OCI-LY3 (cell line): Measurements from ENCODE around the gene MGAT5B.
"Not testable (repeated sequence)": the region's sequence is repeated elsewhere in the genome, so short reads cannot be mapped to it uniquely, and the experiment has no call there.

ENCODE experiments used
- H2AFZ ChIP-seq: fragments of 200-600, 300-600 bp; shearing (Covaris generic); 2 replicates; pipeline ENCODE4 v1.6.0; 2014; ENCODE audit warnings: antibody characterized with exemption, low read depth, low read length
- H3K27ac ChIP-seq: fragments of 200-600, 300-600 bp; sonication (generic); 2 replicates; pipeline ENCODE4 v1.5.1; 2014; ENCODE audit warnings: mild to moderate bottlenecking, low read length, moderate library complexity, mixed read lengths
- H3K27me3 ChIP-seq: fragments of 200-600, 300-600 bp; sonication (generic); 2 replicates; pipeline ENCODE4 v1.6.1; 2014; ENCODE audit warnings: low read depth, low read length, mixed read lengths
- H3K36me3 ChIP-seq: fragments of 200-600, 300-600 bp; sonication (generic); replicated peaks from 2 replicates; pipeline ENCODE3; 2014; ENCODE audit warnings: low read depth, low read length, mixed read lengths
- H3K4me1 ChIP-seq: fragments of 300-600, 200-600 bp; sonication (generic); 2 replicates; pipeline ENCODE4 v1.6.1; 2014; ENCODE audit warnings: low read length, mixed read lengths
- H3K4me2 ChIP-seq: fragments of 200-600, 300-600 bp; sonication (generic); 2 replicates; pipeline ENCODE4 v1.6.1; 2014; ENCODE audit warnings: low read length, mixed read lengths
- H3K4me3 ChIP-seq: fragments of 300-600, 200-600 bp; sonication (generic); 2 replicates; pipeline ENCODE4 v1.5.1; 2014; ENCODE audit warnings: antibody characterized with exemption, mild to moderate bottlenecking, low read length, moderate library complexity
- H3K79me2 ChIP-seq: fragments of 300-600, 200-600 bp; shearing (Covaris generic); 2 replicates; pipeline ENCODE4 v1.6.1; 2014; ENCODE audit warnings: mild to moderate bottlenecking, low read length, mixed read lengths
- H3K9ac ChIP-seq: fragments of 300-600, 200-600 bp; shearing (Covaris generic); 2 replicates; pipeline ENCODE4 v1.6.0; 2014; ENCODE audit warnings: mild to moderate bottlenecking, low read length, moderate library complexity
- H3K9me3 ChIP-seq: fragments of 200-600, 300-600 bp; shearing (Covaris generic); 2 replicates; pipeline ENCODE4 v1.6.1; 2014; ENCODE audit warnings: low read length, mixed read lengths; ENCODE audit not compliant: insufficient read depth
- H4K20me1 ChIP-seq: fragments of 200-600, 300-600 bp; sonication (generic); 2 replicates; pipeline ENCODE4 v1.6.1; 2016; ENCODE audit warnings: low read length, mixed read lengths; ENCODE audit not compliant: insufficient read depth
- CTCF ChIP-seq: fragments of 200-600, 300-600 bp; sonication (generic); IDR thresholded peaks from 2 replicates; pipeline ENCODE4 v1.5.1; 2014; ENCODE audit warnings: antibody characterized with exemption, low read length, low read depth
- EZH2phosphoT487 ChIP-seq: fragments of 200-600 bp; shearing (Covaris generic); IDR thresholded peaks from 2 replicates; pipeline ENCODE4 v1.6.1; 2018; ENCODE audit warnings: antibody characterized with exemption, mixed run types, low read depth

MGAT5B gene

GRCh38 chr17:76973040-76973439, 104.8 kb downstream of the MGAT5B start:
- Histone ChIP-seq H3K27me3 (peaks cover 20% of the 10 kb centered on the region), H4K20me1 (no peaks in the 10 kb centered on the region), H3K27ac (no peak overlapping the region), H3K9me3 (peaks cover 4% of the 10 kb centered on the region; the same call in 1 of the 2 replicates), H3K4me1 (peaks cover 11% of the 10 kb centered on the region), H2AFZ (no peak overlapping the region), H3K36me3 (no peaks in the 10 kb centered on the region), H3K9ac (no peak overlapping the region), H3K4me2 (no peak overlapping the region), H3K4me3 (no peak overlapping the region), H3K79me2 (no peaks in the 10 kb centered on the region)
- TF ChIP-seq CTCF (no peak), EZH2phosphoT487 (no peak)

- peaks cover 10% of the 10 kb centered on the region for H3K27me3 ChIP-seq
- no peak overlapping the region for H3K4me3 ChIP-seq
- H3K79me2 ChIP-seq, result no peaks in the 10 kb centered on the region
- H2AFZ ChIP-seq, result no peak overlapping the region
- no peaks in the 10 kb centered on the region for H3K4me1 ChIP-seq
- TF ChIP-seq CTCF, result no peak
- TF ChIP-seq EZH2phosphoT487, result no peak
- H4K20me1 ChIP-seq, result no peaks in the 10 kb centered on the region
- no peaks in the 10 kb centered on the region for H3K36me3 ChIP-seq
- H3K4me2 ChIP-seq, result no peak overlapping the region
- H3K9me3 ChIP-seq, result peaks cover 4% of the 10 kb centered on the region; the same call in 1 of the 2 replicates
- H3K9ac ChIP-seq, result no peak overlapping the region
- no peak overlapping the region for H3K27ac ChIP-seq
Observed at GRCh38 chr17:76974721-76975120, 106.5 kb downstream of the MGAT5B start.

DNA sequence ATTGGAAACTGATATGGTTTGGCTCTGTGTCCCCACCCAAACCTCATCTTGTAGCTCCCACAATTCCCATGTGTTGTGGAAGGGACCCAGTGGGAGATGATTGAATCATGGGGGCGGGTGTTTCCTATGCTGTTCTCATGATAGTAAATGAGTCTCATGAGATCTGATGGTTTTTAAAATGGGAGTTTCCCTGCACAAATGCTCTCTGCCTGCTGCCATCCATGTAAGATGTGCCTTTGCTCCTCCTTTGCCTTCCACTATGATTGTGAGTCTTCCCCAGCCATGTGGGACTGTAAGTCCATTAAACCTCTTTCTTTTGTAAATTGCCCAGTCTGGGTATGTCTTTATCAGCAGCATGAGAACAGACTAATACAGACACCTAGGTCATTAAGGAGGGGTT, 109.8 kb downstream of the MGAT5B start:
- H3K79me2 ChIP-seq, H3K27me3 ChIP-seq, H3K27ac ChIP-seq, H3K9me3 ChIP-seq, H3K9ac ChIP-seq, H3K4me3 ChIP-seq, H3K36me3 ChIP-seq, H3K4me2 ChIP-seq, H4K20me1 ChIP-seq, H2AFZ ChIP-seq, H3K4me1 ChIP-seq: not testable (repeated sequence)

DNA sequence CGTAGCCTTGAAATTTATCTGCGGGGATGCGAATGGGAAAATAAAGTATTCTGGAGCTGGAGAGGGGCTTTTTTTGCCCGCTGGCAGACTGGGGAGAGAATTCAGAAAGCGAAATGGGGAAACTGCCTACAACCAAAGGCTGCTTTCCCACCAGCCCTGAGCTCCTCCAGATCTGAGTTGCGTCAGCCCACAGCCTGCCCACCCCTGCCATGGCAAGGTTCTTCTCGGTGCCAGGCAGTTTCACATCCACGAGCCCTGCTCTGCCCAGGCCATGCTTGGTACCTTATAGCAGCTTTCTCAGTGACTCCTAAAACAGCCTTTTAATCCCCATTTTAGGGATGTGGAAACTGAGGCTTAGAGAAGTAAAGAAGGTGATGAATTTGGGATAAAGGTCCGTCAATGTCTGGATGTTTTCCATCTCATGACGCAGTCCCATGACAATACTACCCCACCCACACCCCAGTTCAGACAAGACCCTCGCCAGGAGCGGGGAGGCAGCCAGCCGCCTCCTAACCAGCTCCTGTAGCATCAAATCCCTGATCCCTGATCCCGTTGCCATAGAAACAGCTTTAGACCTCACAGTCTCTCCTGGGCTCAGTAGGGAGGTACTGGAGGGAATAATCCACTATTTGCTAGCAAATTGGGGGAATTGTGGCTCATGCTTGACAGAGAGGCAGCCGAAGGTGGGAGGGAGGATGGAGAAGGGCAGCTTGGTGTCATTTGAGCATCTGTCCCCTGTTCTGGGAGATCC, 113.5 kb downstream of the MGAT5B start:
- Histone ChIP-seq H3K4me1 (no peaks in the 10 kb centered on the region), H3K36me3 (no peaks in the 10 kb centered on the region), H3K9ac (no peak overlapping the region), H3K27me3 (peaks cover 2% of the 10 kb centered on the region; the same call in 1 of the 2 replicates), H3K4me2 (no peak overlapping the region), H4K20me1 (no peaks in the 10 kb centered on the region), H2AFZ (no peak overlapping the region), H3K79me2 (no peaks in the 10 kb centered on the region), H3K9me3 (no peaks in the 10 kb centered on the region), H3K4me3 (no peak overlapping the region), H3K27ac (no peak overlapping the region)
- no peak for TF ChIP-seq CTCF
- TF ChIP-seq EZH2phosphoT487, result no peak
